ENCODE results near the gene RUNX1.
A peak's percentile ranks its signal among the peaks of the same experiment; 100 is the strongest.

The RUNX1 gene

DNA sequence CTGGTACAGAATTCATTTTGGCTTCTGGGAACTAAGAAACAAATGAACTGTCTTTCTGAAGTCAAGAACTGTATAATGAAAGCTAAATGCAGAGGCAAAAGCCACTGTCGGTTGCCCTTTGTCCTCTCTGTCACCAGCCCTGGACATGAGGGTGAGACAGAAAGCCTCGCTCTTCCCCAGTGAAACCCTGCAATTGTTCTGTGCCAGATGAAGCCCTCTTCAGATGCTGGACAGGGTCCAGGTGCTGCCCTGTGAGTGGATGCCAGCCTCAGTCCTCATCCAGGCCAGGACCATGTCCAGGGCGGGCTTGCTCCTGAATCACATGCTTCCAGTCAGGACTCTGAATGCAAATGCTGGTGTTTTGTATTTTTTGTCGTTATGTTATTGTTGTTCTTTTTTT is 138.7 kb downstream of the RUNX1 start:
- TF ChIP-seq, protein P1, sequence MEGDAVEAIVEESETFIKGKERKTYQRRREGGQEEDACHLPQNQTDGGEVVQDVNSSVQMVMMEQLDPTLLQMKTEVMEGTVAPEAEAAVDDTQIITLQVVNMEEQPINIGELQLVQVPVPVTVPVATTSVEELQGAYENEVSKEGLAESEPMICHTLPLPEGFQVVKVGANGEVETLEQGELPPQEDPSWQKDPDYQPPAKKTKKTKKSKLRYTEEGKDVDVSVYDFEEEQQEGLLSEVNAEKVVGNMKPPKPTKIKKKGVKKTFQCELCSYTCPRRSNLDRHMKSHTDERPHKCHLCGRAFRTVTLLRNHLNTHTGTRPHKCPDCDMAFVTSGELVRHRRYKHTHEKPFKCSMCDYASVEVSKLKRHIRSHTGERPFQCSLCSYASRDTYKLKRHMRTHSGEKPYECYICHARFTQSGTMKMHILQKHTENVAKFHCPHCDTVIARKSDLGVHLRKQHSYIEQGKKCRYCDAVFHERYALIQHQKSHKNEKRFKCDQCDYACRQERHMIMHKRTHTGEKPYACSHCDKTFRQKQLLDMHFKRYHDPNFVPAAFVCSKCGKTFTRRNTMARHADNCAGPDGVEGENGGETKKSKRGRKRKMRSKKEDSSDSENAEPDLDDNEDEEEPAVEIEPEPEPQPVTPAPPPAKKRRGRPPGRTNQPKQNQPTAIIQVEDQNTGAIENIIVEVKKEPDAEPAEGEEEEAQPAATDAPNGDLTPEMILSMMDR (IDR thresholded peaks at IDR 0.05; ENCODE audit: low read length, missing control alignments): no peak
- no peak overlapping the region for H3K4me3 ChIP-seq (replicated peaks; ENCODE audit: low read depth, low read length)
- no peak for DNase-seq (ENCODE audit: low read depth)

DNA sequence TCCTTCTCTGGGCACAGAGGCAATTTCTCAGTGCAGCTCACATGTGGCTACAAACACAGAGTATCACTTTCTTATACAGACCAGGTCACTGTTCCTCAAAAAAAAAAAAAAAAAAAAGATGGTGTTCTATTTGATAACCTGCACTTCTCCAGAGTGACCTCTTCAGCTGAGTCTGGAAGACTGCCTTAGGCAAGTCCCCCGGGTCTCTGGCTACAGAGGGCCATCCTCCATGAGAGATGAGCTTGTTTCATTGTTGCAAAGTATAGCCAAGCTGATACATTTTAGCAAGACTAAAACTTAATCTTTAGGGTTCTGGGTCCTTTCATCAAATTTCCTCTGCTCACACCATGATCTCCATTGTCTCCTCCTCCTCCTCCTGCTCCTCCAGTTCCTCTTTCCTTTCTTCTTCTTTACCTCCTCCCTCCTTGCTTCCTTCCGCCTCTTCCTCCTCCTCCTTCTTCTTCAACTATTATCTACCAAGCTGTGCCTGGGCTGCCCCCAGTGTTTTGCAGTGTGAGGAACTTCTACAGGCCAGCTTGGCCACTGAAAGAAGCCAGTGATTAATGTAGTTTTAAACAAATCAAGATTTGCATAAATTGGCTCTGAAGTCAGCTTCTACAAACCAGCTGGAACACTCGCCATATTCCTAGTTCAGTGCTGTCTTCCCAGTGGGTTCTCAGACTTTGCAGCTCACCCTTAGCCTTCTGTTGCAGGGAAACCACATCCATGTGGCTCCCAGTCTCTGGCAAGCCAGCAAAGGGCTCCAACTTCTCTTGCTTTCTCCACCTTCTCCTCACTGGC is 139.4 kb downstream of the RUNX1 start:
- TF ChIP-seq, protein P1 (IDR thresholded peaks at IDR 0.05; ENCODE audit: low read length, missing control alignments): no peak
- DNase-seq (ENCODE audit: low read depth): no peak
- no peak overlapping the region for H3K4me3 ChIP-seq (replicated peaks; ENCODE audit: low read depth, low read length)

DNA sequence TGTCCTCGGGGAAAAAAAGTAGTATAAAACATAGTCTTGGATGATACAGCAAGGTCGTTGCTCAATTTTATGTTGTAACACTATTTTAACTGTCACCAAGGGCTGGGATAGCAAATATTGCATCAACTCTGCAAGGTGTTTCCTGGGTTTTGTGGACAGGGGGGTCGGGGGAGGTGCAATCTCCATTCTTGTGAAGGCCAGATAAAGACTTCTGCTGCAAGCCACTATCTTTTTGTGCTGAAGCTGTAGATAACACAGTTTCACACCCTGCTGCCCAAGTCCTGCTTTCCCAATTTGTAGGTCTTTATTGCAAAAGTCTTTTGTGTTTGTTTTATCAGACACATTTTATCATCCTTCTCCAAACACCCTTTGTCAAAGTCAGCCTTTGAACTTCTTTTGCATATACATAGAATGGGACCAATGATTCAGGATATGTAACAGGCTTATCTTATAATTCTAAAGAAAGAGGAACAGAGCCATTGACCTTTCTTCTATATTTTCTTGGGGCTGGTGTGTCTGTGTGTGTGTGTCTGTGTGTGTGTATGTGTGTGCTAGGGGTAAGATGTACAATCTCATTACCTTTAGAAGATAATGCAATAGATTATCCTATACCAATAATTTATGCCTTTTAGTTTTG is 140.6 kb downstream of the RUNX1 start:
- TF ChIP-seq, protein P1 (IDR thresholded peaks at IDR 0.05; ENCODE audit: low read length, missing control alignments): no peak
- H3K4me3 ChIP-seq (replicated peaks; ENCODE audit: low read depth, low read length): no peak overlapping the region
- peak; percentile 83 for DNase-seq (ENCODE audit: low read depth)

DNA sequence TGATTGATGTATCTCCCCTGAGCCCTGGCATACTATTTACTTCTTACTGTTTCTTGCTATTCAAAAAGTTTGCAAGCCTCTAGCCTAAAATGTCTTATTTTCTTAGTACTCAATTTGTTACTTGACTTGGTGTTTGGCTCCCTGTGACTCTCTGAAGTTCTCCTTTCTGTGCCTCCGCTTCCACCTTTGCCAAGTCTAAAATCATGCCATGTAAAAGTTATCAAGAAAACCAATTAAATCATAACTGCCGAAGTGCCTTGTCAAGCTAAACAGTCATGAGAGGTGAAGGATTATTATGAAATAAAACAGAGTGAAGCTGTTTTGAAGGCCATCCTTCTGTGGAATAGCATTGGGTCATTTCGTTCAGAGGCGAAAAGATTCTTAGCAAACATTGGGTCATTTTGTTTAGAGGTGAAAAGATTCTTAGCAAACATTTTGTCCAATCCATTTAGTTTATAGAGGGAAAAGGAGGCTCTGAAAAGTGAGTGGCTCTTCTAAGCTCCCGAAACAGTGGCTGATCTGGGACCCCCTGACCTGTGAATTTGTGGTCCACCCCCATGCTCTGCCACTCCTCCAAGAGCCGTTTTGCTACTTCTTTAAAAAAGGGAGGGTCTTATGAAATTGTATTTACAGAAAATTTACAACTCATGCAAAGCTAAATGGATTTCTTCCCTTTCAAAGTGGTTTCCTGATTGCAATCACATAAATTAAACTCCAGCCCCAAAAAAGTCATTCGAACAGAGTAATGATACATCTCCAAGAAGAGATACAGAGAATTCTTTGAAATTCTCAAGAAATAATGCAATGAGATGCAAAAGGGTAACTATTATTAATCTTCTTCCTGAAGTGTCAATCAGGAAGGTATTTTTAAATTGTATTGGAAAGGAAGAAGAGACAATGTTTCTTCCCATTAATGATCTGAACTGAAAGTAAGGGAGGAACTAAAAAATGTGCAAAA is 141.4 kb downstream of the RUNX1 start:
- DNase-seq (ENCODE audit: low read depth): no peak
- no peak overlapping the region for H3K4me3 ChIP-seq (replicated peaks; ENCODE audit: low read depth, low read length)
- TF ChIP-seq, protein P1 (IDR thresholded peaks at IDR 0.05; ENCODE audit: low read length, missing control alignments): no peak

DNA sequence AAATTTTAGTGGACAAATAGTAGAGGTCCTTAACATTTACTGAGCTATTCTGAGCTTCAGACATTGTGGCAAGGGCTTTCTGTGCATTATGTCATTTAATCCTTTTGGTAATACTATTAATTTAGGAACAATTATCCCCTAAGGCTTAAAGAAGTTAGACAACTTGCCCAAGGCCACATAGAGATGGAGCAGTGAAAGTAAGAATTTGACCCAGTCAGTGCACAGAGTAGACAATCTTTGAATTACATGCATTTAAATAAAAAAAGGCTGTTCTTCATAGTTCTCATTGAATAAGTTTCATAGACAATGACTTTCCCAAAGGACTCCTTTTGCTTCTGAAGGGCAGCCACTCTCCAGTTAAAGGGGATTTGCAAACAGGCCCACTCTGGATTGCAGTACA is 142.7 kb downstream of the RUNX1 start:
- DNase-seq (ENCODE audit: low read depth): no peak
- TF ChIP-seq, protein P1 (IDR thresholded peaks at IDR 0.05; ENCODE audit: low read length, missing control alignments): no peak
- H3K4me3 ChIP-seq (replicated peaks; ENCODE audit: low read depth, low read length): no peak overlapping the region

DNA sequence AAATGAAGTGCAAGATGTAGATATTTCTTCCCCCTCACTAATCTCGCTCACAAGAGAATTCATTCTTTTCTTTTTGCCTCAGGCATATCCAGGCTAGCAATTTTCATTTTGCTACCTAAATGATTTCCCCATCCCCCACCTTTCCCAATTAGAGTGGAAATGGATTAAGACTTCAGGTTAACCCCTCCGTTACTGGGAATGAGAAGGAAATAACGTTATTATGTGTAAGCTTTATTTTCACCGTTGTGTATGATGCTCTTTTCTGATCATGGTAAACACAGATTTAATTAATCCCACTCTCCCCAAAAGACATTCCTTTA is 143.9 kb downstream of the RUNX1 start:
- TF ChIP-seq, protein P1 (IDR thresholded peaks at IDR 0.05; ENCODE audit: low read length, missing control alignments): no peak
- H3K4me3 ChIP-seq (replicated peaks; ENCODE audit: low read depth, low read length): no peak overlapping the region
- DNase-seq (ENCODE audit: low read depth): no peak

All from fibroblast of pulmonary artery (primary cell).